ENCODE measurements around the gene NPL. TPM values are rescaled to one million over a fixed set of nuclear protein-coding genes. Genes with fewer than 3 reads are reported as not detected.

NPL gene
- total and polyA plus RNA-seq, 10 donors = 21.9 to 88.2 (median 65.0) TPM

DNA sequence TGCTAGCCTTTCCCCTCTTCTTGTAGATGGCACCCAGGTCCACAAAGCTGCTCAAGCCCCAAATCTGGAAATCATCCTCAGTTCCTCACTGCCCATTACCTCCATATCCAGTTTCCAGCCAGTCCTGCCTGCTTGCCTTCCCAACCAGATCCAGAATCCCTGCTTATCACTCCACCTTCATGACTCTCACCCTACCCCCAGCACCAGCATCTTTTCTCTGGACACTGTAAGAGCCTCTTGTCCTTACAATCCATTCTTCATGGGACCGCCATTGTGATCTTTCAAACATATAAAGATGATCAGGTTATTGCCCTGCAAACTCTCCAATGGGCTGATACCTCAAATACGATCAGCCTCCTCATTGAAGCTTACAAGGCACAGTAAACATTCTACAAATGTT, 23.5 kb upstream of the NPL start:
- DNase-seq = no peak
- Histone ChIP-seq H3K27me3 (replicated peaks in 1 of 7) (no peaks in the 10 kb centered on the region), H3K4me3 (no peak overlapping the region), H3K9me3 (peaks cover 0 to 8% (median 0%) of the 10 kb centered on the region in 8 donors), H3K27ac (no peak overlapping the region), H3K36me3 (no peaks in the 10 kb centered on the region), H3K4me1 (no peaks in the 10 kb centered on the region)
- TF ChIP-seq, protein P1, sequence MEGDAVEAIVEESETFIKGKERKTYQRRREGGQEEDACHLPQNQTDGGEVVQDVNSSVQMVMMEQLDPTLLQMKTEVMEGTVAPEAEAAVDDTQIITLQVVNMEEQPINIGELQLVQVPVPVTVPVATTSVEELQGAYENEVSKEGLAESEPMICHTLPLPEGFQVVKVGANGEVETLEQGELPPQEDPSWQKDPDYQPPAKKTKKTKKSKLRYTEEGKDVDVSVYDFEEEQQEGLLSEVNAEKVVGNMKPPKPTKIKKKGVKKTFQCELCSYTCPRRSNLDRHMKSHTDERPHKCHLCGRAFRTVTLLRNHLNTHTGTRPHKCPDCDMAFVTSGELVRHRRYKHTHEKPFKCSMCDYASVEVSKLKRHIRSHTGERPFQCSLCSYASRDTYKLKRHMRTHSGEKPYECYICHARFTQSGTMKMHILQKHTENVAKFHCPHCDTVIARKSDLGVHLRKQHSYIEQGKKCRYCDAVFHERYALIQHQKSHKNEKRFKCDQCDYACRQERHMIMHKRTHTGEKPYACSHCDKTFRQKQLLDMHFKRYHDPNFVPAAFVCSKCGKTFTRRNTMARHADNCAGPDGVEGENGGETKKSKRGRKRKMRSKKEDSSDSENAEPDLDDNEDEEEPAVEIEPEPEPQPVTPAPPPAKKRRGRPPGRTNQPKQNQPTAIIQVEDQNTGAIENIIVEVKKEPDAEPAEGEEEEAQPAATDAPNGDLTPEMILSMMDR (IDR thresholded peaks at IDR 0.05 in 8 of 11, conservative IDR thresholded peaks at IDR 0.05 in 3 of 11) = no peak
- no peak for TF ChIP-seq POLR2AphosphoS5 (IDR thresholded peaks at IDR 0.05)
- no peak for TF ChIP-seq POLR2A (IDR thresholded peaks at IDR 0.05)
- intact Hi-C loops (cut with DNase I; ENCODE audit: low total_unique reads) = no loop called here
- 92 to 97% (median 95%) methylated on average over 2 of the region's 2 CpGs for WGBS, 5 donors

- Histone ChIP-seq H3K27me3 (replicated peaks in 1 of 7) (no peaks in the 10 kb centered on the region), H3K27ac (no peak overlapping the region), H3K4me1 (no peaks in the 10 kb centered on the region), H3K4me3 (no peak overlapping the region), H3K9me3 (no peaks in the 10 kb centered on the region), H3K36me3 (no peaks in the 10 kb centered on the region)
- no peak for DNase-seq
- no peak for TF ChIP-seq POLR2AphosphoS5 (IDR thresholded peaks at IDR 0.05)
- TF ChIP-seq, protein P1 (IDR thresholded peaks at IDR 0.05 in 8 of 11, conservative IDR thresholded peaks at IDR 0.05 in 3 of 11) = no peak
- 78 to 89% (median 81%) methylated on average over 4 of the region's 4 CpGs for WGBS, 5 donors
- intact Hi-C loops (cut with DNase I; ENCODE audit: low total_unique reads) = no loop called here
Observed at GRCh38 chr1:182766881-182767645, 22.5 kb upstream of the NPL start.

DNA sequence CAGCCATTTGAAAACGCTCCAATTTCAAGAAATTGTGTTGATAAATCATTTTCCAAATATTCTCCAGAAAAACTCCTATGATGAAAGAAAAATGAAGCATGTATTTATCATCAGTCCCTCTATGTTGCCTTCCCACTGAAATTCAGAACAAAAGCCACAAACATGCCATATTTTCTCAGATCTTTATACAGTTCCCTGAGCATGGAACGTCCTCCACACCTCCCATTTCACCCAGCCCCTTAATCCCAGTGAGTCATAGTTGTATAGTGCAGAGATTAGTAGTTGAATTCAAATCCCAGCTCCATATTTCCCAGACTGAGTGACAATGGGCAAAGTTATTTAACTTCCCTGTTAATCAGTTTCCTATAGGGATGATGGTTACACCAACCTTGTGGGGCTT, 20.6 kb upstream of the NPL start:
- Histone ChIP-seq H3K4me1 (no peaks in the 10 kb centered on the region), H3K27ac (peak overlapping the region in 5 of 8 donors; percentile 1 to 43 (median 33)), H3K4me3 (no peak overlapping the region), H3K9me3 (no peaks in the 10 kb centered on the region), H3K27me3 (replicated peaks in 1 of 7) (no peaks in the 10 kb centered on the region), H3K36me3 (no peaks in the 10 kb centered on the region)
- WGBS, 5 donors = 53 to 70% (median 67%) methylated on average over 2 of the region's 2 CpGs
- TF ChIP-seq POLR2AphosphoS5 (IDR thresholded peaks at IDR 0.05) (no peak), POLR2A (IDR thresholded peaks at IDR 0.05) (no peak)
- TF ChIP-seq, protein P1 (IDR thresholded peaks at IDR 0.05 in 8 of 11, conservative IDR thresholded peaks at IDR 0.05 in 3 of 11) = no peak
- intact Hi-C loops (cut with DNase I; ENCODE audit: low total_unique reads) = no loop called here
- DNase-seq = no peak

DNA sequence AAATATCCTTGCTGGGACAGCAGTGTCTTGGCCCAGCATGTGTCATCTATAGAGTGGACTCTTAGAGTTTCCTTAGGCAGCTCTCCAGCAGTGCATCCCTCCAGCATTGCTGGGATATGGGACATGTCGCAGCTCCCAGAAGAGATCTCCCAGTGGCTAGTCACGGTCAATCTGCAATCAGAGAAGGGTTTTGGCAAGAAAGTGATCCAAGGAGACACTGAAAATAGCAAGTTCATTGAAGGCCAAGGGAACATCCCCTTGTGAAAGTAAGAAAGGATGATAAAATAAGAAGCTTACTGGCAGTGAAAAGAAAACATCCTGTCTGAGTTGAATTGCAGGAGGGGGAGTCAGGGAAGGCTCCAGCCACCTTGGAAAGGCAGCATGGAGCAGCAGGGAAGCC, 19.3 kb upstream of the NPL start:
- intact Hi-C loops (cut with DNase I; ENCODE audit: low total_unique reads) = no loop called here

More for the DNA sequence above, 19.3 kb upstream of the NPL start:
- TF ChIP-seq POLR2AphosphoS5 (IDR thresholded peaks at IDR 0.05) (peak in 1 of 3 donors; percentile 38), POLR2A (IDR thresholded peaks at IDR 0.05) (no peak)
- TF ChIP-seq, protein P1 (IDR thresholded peaks at IDR 0.05 in 8 of 11, conservative IDR thresholded peaks at IDR 0.05 in 3 of 11) = no peak
- H3K27me3 ChIP-seq (replicated peaks in 1 of 7) = no peaks in the 10 kb centered on the region
- H3K4me3 ChIP-seq = no peak overlapping the region
- H3K4me1 ChIP-seq = no peaks in the 10 kb centered on the region
- no peaks in the 10 kb centered on the region for H3K36me3 ChIP-seq
- DNase-seq = no peak
- no peaks in the 10 kb centered on the region for H3K9me3 ChIP-seq
- peak overlapping the region in 5 of 8 donors; percentile 2 to 41 (median 29) for H3K27ac ChIP-seq
- 52 to 76% (median 73%) methylated on average over 2 of the region's 2 CpGs for WGBS, 5 donors

Measured in spleen (tissue), 11 donors.